IPS DF 6.9 (cell line): ENCODE data around the gene DPY19L2.
"Not testable (repeated sequence)": the region's sequence is repeated elsewhere in the genome, so short reads cannot be mapped to it uniquely, and the experiment has no call there.

ENCODE experiments used
- DNase-seq: peaks from one replicate; pipeline ENCODE4 v3.0.0-alpha.2; 2013; ENCODE audit warnings: low read depth, low spot score
- H3K27ac ChIP-seq: one replicate; pipeline ENCODE4 v1.5.1; 2013; ENCODE audit warnings: low read length, control low read depth
- H3K27me3 ChIP-seq: 2 replicates; pipeline ENCODE4 v1.6.1; 2013; ENCODE audit warnings: mild to moderate bottlenecking, low read length; ENCODE audit not compliant: control insufficient read depth, insufficient read depth
- H3K36me3 ChIP-seq: 2 replicates; pipeline ENCODE4 v1.6.1; 2013; ENCODE audit warnings: low read length; ENCODE audit not compliant: control insufficient read depth, insufficient read depth
- H3K4me1 ChIP-seq: 2 replicates; pipeline ENCODE4 v1.6.1; 2013; ENCODE audit warnings: low read length; ENCODE audit not compliant: control insufficient read depth, insufficient read depth
- H3K4me3 ChIP-seq: 2 replicates; pipeline ENCODE4 v1.5.1; 2013; ENCODE audit warnings: mild to moderate bottlenecking, low read length
- H3K9me3 ChIP-seq: 2 replicates; pipeline ENCODE4 v1.6.1; 2013; ENCODE audit warnings: low read length, inconsistent platforms; ENCODE audit not compliant: control insufficient read depth, insufficient read depth
- WGBS: extraction: QIAGEN DNeasy Blood & Tissue Kit; methylation state at CpG from one replicate; pipeline ENCODE4 v1.1.7; 2013; ENCODE audit warnings: mixed read lengths, missing lambda C conversion rate; ENCODE audit not compliant: insufficient read length, insufficient coverage; 5-methylcytosine and 5-hydroxymethylcytosine counted together

DPY19L2 gene

DNA sequence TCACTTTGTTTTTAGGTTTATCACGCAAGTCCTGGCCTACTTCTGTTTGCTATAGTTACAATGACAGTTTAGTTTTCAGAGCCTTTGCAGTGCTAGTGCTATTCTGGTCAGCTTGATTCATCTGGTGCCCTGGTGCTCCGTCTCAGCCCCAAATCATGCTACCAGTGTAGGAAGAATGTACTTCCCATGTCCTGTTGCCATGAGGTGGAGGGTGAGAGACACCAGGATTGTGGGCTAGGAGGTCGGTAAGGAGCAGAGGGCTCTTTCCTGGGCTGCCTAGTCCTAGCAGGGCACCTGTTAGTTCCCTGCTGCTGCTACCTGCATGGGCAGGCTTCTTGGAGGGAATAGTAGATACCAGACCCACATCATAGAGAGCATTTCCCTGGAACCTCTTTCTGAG lies 63.3 kb downstream of the DPY19L2 start:
- H3K4me3 ChIP-seq, H3K9me3 ChIP-seq, H3K27me3 ChIP-seq, H3K4me1 ChIP-seq, H3K36me3 ChIP-seq, DNase-seq, H3K27ac ChIP-seq: not testable (repeated sequence)
- WGBS: no CpG with 5 or more reads among the region's 3 CpGs

DNA sequence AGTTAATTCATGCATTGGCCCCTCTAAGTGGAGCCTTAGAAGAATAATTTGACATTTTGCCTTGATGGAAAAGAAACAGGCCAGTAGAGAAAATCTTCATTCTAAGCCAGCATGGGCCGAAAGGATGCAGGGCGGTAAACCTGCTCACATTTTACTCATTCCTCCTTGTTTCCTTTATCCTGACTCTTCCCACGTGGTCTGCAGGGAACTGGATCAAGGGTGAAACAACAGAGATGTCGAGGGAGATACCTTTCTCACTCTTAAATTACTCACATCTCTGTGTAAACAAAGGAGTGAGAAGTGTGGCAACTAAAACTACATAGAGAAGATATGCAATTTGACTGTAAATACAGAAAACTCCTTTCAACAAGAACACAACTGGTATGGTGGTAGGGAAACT lies 73.5 kb downstream of the DPY19L2 start:
- not testable (repeated sequence) for DNase-seq, H3K27me3 ChIP-seq, H3K36me3 ChIP-seq, H3K4me3 ChIP-seq, H3K9me3 ChIP-seq, H3K27ac ChIP-seq, H3K4me1 ChIP-seq
- no CpG with 5 or more reads among the region's 4 CpGs for WGBS

DNA sequence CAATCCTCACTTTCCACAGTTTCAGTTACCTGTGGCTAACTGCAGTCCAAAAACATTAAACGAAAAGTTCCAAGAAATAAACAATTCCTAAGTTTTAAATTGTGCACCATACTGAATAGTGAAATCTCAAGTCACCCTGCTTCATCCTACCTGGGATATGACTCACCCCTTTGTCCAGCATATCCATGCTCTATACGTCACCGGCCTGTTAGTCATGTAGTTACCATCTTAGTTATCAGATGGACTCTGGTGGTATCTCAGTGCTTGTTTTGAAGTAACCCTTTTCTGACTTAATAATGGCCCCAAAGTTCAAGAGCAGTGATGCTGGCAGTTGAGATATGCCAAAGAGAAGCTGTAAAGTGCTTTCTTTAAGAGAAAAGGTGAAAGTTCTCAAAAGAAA lies 83.9 kb downstream of the DPY19L2 start:
- no CpG with 5 or more reads among the region's 3 CpGs for WGBS
- not testable (repeated sequence) for H3K36me3 ChIP-seq, H3K9me3 ChIP-seq, H3K4me1 ChIP-seq, H3K27me3 ChIP-seq, H3K4me3 ChIP-seq, DNase-seq, H3K27ac ChIP-seq

DNA sequence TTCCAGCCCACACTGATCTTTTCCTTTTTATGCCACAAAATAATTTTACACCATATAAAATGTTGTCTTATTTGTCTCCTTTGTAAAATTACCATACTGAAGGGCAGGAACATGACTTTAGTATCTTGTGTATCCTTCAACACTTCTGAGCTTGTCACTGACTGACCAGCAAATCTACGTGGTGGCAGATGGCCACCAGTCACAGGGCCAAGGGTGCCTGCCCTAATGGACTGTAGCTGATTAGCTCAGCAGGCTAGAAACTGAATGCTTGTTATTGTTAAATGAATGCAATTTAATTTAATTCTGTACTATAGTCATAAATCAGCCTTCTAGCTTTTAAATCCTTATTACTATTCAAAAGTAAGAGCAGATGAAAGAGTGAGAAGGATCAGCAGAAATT lies 85.0 kb downstream of the DPY19L2 start:
- not testable (repeated sequence) for H3K4me1 ChIP-seq, H3K9me3 ChIP-seq, H3K27ac ChIP-seq, H3K36me3 ChIP-seq, DNase-seq, H3K27me3 ChIP-seq, H3K4me3 ChIP-seq
- no CpG with 5 or more reads among the region's 1 CpG for WGBS

DNA sequence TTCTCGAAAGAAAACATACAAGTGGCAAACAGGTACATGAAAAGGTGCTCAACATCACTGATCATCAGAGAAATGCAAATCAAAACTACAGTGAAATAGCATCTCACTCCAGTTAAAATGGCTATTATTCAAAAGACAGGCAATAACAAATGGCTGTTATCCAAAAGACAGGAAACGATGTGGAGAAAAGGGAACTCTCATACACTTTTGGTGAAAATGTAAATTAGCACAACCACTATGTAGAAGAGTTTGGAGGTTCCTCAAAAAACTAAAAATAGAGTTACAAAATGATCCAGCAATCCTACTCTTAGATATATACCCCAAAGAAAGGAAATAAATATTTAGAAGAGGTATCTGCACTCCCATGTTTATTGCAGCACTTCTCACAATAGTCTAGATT lies 90.7 kb downstream of the DPY19L2 start:
- not testable (repeated sequence) for H3K9me3 ChIP-seq, H3K4me3 ChIP-seq, H3K27ac ChIP-seq, H3K27me3 ChIP-seq, DNase-seq, H3K4me1 ChIP-seq, H3K36me3 ChIP-seq
- no CpG with 5 or more reads among the region's 2 CpGs for WGBS

DNA sequence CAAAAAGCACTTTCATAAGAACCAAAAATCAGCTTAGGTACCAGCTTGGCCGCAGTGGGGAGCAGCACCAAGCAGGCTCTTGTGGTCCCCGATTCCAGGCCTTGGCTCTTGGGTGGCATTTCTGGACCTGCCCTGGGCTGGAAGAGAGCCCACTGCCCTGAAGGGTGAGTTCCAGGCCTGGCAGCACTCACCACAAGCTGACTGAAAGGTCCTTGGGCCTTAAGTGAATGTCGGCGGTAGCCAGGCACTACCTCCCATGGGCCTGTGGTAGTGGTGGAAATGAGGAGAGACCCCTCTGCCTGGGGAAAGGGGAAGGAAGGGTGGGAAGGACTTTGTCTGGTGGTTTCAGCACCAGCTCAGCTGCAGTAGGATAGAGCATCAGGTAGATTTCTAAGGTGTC lies 96.3 kb downstream of the DPY19L2 start:
- H3K36me3 ChIP-seq, H3K9me3 ChIP-seq: not testable (repeated sequence)
- no CpG with 5 or more reads among the region's 4 CpGs for WGBS

DNA sequence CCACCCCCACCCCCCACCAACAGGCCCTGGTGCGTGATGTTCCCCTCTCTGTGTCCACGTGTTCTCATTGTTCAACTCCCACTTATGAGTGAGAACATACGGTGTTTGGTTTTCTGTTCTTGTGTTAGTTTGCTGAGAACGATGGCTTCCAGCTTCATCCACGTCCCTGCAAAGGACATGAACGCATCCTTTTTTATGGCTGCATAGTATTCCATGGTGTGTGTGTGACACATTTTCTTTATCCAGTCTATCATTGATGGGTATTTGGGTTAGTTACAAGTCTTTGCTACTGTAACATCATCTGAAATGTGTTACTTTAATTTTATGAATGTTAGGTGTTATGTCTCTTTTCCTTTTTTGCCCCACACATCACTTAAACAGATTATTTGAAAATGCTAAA lies 109.8 kb downstream of the DPY19L2 start:
- WGBS: no CpG with 5 or more reads among the region's 6 CpGs
- not testable (repeated sequence) for DNase-seq, H3K27ac ChIP-seq, H3K4me3 ChIP-seq, H3K9me3 ChIP-seq, H3K27me3 ChIP-seq, H3K4me1 ChIP-seq, H3K36me3 ChIP-seq

More for the DNA sequence above, 96.3 kb downstream of the DPY19L2 start:
- not testable (repeated sequence) for H3K27ac ChIP-seq, DNase-seq, H3K4me1 ChIP-seq, H3K27me3 ChIP-seq, H3K4me3 ChIP-seq

DNA sequence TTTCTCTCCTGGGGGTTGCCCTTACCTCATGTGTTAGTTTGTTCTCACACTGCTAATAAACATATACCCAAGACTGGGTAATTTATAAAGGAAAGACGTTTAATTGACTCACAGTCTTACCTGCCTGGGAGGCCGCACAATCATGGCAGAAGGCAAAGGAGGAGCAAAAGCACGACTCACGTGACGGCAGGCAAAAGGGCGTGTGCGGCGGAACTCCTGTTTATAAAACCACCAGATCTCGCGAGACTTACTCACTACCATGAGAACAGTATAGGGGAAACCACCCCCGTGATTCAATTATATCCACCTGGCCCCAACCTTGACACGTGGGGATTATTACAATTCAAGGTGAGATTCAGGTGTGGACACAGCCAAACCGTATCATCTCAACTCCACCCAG lies 116.9 kb downstream of the DPY19L2 start:
- H3K9me3 ChIP-seq: not testable (repeated sequence)

DNA sequence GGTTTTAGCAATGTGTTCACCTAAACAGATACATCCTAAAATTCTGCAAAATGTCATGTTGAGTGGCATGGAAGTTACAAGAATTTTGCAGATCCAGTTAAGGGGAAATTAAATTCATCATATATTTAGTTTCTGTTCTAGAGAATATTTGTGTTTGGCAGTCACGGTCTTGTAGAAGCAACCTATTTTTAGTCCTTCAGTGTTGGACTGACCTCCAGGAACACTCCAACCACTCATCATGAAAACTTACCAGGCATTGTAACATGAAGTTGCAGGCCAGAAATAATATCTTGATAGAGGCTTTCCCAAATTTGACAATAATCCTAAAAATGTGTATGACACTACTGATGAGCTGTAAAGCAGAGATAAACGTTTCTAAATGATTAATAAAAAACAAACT lies 119.3 kb downstream of the DPY19L2 start:
- not testable (repeated sequence) for DNase-seq, H3K27me3 ChIP-seq, H3K36me3 ChIP-seq, H3K4me3 ChIP-seq, H3K4me1 ChIP-seq, H3K9me3 ChIP-seq, H3K27ac ChIP-seq
- WGBS: no CpG with 5 or more reads among the region's 2 CpGs

More for the DNA sequence above, 116.9 kb downstream of the DPY19L2 start:
- not testable (repeated sequence) for H3K27me3 ChIP-seq, H3K4me3 ChIP-seq, DNase-seq, H3K36me3 ChIP-seq, H3K27ac ChIP-seq, H3K4me1 ChIP-seq
- WGBS: no CpG with 5 or more reads among the region's 13 CpGs

DNA sequence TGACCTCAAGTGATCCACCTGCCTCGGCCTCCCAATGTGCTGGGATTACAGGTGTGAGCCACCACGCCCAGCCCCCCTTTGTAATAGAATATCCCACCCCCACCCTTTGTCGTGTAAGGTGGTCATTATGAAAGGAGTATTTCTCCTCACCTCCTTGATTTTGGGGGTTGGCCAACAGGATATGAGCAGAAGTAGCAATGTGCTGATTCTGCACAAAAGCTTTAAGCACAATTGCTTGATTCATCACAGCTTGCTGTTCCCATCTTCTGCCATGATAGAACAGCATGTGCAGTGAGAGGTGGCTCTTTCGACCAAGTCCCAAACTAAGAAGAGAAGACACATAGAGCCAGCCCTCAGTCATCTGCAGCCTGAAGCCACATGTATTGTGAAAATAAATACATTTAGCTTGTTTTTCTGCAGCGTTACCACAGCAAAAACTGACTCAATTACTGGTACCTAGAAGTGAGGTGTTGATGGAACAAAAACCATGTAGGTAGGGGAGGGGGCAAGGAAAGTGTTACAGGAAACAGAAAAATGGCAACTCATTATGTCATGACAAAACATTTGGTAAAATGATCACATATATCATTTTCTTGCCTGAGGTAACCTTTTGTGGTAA lies 122.9 kb downstream of the DPY19L2 start:
- H3K27me3 ChIP-seq, H3K27ac ChIP-seq, H3K9me3 ChIP-seq, DNase-seq, H3K4me1 ChIP-seq, H3K36me3 ChIP-seq, H3K4me3 ChIP-seq: not testable (repeated sequence)
- no CpG with 5 or more reads among the region's 5 CpGs for WGBS

DNA sequence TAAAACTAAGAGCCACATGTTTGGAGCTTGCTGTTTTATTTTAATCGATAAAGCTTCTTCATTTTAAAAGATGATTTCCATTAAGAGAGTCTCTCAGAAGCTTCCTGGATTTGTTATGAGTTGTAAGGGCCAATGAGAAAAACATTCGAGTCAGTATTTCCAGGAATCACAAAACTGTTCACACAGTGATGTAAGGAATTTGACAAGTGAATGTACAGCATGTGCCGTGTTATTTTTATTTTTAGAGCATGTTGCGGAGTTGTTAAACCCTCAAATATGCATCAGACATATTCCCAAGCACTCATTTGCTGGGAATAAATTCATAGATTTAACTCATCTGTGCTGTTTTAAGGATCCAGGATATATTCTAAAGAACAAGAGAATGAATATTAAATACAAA lies 129.6 kb downstream of the DPY19L2 start:
- H3K27me3 ChIP-seq, DNase-seq, H3K4me1 ChIP-seq, H3K9me3 ChIP-seq, H3K4me3 ChIP-seq, H3K36me3 ChIP-seq, H3K27ac ChIP-seq: not testable (repeated sequence)
- no CpG with 5 or more reads among the region's 4 CpGs for WGBS
